ENCODE measurements around the gene PXN.
"Not testable (repeated sequence)": the region's sequence is repeated elsewhere in the genome, so short reads cannot be mapped to it uniquely, and the experiment has no call there.

Gene PXN

DNA sequence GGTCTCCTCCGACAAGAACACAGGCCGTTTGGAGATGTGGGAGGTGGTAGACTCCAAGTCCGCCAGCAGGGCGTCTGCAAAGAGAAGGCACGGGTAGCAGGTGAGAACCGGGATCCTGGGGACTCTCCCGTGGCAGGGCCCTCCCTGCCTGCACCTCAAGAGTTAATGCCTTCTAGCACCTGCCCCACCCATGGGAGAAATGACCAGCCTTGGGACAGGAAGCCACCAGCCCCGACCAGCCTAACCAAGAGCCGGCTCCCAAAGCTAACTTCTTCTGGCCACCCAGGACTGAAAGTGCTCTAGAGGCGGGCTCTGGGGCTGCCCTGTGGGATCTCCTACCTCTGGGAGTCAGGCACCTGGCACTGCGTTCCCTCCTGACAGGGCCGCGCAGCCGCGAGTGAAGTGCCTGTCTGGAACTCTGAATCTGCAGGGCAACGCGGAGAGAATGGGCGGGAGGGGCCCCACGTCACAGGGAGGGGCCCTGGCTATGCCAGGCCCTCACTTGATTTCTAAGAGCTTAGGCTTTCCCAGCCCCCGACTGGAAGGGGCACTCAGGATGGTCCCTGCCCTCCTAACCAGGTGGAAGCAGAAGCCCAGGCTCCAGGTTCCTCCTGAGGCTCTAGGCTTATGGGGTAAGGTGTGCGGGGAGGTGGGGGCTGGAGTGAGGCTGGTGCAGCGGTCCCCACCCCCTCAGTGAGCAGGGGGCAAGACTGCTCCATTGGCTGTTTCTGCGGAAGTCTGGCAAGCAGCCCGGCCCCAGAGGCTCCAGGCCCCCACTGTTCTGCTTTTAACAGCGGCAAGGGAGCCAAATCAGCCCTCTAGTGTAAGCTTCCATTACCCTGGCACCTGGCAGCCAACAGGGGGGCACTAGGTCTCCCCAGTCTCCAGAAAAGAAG is 41.0 kb downstream of the PXN start:
- no peak for DNase-seq

DNA sequence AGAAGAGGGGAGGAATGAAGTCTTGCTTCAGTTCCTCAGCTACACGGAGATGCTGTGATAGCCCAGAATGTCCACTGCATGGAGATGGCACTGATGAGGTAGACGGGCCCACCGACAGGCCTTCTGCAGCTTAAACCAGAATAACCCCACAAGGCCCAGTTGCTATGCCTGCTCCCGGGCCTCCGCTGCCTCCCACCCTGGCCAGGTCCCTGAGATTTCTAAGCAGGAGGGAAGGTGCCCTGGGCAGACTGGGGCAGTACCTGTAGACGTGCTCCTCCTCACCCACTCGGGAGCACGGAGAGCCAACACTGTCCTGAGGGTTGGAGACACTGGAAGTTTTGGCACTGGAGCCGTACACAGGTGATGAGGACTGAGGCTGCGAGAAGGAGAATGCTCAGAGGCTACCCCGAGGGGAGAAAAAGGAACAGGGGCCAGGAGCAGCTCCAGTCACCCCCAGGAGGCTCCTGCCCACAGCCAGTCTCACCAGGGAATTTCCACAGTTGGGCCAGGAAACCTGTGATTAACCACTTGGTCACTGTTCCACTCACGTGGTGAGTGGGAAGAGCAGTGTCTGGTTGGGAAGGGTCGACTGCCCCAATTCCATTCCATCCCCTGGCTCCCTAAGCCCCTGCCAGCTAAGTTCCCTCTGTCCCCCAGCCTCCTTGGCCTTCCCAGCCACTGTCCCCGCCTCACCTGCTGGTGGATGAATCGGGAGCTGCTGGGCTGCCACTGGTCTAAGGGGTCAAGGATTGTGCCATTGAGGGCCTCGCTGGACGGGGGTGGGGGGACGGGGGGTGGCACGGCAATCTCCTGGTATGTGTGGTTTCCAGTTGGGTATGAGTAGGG is 41.8 kb downstream of the PXN start:
- DNase-seq: no peak

DNA sequence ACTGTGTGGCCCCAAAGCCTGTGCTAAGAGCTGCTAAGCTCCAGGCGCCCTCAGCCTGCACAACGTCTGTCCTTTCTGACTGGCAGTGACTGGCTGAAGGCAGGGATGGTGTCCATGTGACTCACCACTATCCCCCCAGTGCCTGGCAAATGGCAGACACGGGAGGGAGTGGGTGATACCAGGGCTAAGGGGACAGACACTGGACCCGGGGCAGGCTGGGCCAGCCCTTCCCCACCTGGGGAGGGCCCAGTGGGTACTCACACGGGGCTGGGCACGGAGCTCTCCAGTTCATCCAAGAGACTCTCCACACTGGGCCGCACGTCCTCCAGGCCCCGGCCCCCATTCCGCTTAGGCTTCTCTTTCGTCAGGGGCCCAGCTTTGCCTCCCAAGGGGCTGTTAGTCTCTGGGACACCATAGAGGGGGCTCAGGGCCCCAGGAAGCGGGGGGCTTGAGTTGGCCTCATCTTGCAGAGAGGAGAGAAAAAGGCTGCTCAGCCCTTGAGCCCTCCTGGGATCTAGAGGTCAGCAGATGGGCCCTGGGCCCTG is 43.2 kb downstream of the PXN start:
- DNase-seq: no peak

DNA sequence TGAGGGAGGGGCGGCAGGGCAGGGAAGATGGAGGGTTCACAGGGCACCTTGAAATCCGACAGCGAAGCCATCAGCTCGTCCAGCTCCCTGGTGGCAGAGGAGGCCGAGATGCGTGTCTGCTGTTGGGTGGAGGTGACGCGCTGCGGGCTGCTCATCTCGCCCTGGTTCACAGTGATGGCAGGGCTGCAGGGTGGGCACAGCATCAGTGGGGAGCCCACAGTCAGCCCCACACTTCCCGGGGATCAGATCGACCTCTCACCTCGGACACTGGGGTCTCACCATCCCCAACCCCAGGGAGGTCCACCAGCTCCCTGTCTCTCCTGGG is 44.0 kb downstream of the PXN start:
- DNase-seq: no peak

DNA sequence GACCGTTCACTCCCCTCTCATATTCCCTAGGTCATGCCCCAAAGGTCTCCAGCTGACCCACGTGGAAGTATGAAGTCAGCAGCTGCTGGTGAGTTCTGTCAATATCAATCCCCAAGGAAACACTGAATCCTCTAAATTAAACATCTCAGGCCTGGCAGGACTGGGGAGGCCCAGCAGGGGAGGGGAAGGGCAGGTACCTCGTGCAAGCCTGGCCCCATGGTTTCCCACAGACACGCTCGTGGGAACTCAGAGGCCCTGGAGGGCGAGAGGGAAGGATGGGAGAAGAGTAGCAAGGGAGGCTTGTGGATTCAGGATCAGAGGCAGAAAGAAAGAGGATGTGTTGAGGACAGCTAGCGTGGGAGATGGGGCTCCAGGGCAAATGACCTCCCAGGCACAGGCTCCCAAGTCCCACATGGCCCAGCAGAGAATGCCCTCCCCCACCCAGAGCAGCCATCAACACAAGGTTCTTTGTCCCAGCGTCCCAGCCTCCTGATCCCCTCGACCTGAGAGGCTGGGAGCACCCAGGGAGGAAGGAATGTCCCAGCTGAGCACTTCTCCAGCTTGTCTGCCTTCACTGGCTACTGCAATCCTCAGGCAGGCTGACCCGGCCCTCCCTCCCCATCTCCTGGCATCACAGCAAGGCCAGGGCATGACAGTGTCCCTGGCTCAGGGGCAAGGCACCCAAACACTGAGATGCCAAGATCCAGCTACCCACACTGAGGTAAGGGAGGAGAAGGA is 44.5 kb downstream of the PXN start:
- no peak for DNase-seq

DNA sequence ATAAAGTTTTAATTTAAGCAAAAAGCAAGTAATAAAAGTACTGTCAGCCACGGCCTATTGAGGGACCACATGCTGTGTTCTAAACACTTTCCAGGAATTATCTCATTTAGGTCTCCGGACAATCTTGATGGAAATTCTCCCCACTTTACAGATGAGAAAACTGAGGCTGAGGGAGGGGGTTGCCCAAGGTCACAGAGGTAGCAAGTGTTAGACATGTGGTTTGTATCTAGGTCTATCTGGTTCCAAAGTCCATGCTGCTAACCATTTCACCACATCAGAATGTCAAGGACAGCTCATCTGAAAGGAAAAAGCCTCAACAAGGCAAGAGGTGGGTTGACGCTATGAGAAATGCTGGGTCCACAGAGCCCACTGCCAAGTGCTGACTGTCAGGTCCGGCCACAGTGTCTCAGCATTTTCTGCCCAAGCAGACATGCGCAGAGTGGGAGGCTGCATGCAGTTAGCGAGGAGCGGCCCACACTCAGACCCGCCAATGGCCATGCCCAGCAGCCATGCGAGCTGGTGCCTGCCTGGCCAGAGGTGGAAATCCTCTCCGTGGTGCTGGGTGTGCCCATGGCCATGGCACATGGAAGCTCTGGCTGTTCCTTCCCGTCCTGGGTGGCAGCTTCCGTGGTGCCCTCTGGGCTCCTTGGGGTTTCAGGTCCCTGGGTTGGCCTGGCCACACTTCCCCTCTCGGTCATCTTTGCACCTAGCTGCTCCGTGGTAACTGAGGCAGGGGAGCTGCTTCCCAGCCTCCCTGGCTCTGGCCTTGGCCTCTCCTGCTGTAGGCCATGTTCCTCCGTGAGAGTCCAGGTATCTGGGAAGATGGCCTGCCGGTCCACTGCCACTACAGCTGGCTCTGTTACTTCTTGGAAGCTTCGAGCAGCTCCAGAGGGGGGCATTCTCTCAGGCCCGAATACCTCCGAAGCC is 46.6 kb downstream of the PXN start:
- no peak for DNase-seq

DNA sequence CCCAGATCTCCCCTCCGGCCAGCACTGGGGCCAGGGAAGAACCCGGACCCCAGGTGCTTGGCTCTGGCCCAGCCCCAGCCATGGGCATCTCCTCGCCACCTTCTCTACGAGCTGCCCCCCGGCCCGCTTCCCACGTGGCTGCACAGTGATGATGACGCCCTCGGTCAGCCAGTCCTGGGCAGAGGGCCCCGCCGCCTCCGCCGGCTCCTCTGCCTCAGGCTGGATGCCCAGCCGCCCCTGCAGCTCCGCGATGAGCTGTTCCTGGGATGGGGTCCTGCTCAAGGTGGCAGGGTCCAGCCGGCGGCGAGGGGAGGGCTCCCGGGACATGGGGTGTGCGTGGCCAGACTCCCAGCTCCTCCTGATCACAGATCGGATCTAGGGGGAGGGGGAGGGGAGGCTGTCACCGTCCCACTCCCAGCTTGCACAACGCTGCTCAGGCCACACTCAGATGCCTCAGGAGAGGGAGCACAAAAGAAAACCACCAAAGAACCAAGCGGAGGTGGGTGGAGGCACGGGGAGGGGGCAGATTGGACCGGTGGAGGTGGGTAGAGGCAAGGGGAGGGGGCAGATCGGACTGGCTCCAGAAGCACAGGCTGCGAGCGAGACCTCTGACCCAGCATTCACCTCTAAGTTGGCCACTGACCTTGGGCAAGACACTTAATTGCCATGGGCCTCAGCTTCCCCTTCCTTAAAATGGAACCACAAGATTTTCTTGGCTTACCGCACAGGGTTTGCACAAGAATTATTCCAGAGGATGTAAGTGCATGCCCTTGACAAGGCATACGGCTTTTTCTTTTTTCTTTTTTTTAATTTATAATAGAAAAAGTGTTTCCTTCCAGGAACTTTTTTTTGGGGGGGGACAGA is 48.6 kb downstream of the PXN start:
- no peak for DNase-seq

DNA sequence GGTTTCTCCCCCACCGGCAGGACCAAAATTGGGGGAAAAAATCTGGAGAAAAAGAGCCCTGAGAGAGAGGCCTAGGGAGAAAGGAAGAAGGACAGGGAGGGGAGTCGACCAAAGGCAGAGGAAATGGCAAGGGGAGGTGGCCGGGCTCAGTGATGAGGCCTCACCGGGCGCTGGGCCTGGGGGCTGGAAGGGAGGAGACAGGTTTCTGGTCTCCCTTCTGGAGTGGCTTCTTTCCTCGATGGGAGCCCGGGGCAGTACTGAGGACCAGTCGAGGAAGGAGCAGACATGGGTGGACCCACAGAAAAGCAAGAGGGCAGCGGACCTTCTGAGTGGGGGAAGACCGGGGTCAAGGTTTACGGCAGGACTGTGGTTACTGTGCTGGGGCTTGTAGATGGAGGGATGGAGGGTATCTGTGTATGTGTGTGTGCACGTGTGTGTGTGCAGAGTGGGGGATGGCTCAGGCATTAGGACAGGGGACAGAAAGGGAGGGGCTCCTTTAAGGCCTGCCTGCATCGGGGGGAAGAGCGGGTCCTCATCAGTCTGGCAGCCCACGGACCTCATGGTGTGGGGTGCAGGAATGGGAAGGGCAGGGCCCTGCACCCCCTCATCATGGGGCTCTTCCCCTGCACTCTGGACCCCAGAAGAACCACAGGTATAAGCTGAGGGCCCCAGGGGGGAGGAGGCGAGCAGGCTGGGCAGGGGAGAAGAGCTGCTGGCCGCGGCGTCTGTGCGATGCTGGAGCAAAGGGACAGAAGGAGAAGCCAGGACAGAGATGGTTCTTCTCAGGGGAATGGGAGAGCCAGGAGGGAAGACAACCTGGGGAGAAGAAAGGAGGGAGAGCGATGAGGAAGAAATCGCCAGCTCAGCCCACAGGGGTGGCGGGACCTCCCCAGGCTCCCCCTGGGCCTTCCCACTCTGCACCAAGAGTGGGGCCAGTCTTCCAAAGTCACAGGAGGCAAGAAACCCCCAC is 49.5 kb downstream of the PXN start:
- no peak for DNase-seq

DNA sequence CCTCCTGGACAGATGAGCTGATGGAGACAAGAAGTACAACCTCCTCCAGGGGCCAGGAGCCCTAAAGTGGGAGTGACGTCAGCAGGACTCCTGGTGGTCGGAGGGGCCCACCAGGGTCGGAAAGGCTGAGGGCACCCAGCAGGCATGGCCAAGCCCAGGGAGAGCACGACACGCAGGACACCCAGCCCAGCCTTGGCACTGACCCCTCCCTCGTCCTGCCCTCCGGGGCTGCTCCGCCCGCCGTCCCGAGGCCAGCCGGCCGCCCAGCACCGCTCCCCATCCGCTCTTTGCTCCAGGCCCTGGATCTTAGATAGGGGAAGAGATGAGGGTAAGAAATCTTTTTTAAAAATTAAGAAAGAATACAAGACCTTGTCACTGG is 50.2 kb downstream of the PXN start:
- no peak for DNase-seq

DNA sequence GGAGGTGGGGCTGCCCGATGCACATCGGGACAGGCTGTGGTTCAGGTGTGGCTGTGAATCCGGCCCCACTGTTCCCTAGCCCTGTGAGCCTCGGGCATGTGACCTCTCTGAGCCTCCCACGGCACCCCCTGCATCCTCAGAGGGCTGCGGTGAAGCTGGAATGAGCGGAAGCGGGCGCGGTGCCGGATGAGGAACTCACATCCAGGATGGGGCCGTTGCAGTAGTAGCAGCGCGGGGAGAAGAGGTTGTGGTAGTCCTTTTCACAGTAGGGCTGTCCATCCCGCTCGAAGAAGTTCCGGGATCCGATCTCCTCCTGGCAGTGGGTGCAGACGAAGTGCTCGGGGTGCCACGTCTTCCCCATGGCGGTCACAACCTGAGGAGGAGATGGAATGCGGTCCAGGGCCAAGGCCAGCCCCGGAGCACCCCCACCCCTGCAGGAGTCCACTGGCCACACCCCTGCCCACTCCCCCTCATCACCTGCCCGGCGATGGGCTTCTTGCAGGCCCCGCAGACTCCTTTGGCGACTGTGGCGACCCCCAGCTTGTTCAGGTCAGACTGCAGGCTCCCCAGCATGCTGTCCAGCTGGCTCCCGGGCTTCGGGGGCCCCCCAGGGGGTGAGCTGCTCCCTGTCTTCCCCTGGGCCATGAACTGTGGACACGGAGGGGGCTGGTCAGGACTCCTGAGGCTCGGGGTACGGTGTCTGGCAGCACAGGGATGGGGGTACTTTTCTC is 50.7 kb downstream of the PXN start:
- DNase-seq: no peak

DNA sequence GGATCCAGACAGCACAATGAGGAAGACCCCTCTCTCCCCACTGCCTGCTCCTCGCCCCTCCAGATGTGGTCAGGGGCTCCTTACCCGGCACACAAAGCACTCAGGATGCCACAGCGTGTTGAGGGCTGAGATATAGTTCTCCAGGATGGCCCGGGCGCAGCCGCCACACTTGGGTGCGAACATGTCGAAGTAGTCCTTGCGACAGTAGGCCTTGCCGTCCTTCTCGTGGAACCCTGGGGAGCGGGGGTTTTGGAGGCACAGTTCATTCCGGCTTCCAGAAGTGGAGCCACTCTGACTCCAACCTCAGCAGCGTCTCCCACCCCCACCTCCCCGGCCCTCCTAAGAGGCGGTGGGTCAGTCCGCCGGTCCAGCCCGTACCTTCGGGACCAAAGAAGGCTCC is 51.8 kb downstream of the PXN start:
- DNase-seq: no peak

DNA sequence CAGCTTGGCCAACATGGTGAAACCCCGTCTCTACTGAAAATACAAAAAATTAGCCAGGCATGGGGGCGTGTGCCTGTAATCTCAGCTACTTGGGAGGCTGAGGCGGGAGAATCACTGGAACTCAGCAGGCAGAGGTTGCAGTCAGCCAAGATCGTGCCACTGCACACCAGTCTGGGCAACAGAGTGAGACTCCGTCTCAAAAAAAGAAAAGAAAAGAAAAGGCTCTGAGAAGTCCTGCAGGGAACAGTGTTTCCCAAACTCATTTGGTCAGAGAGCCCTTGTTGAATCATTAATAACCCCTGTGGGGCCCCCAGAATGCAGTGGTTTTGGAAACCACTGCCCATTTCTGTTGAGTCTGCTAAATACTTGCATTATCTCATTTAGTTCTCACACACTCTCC is 52.3 kb downstream of the PXN start:
- not testable (repeated sequence) for DNase-seq

DNA sequence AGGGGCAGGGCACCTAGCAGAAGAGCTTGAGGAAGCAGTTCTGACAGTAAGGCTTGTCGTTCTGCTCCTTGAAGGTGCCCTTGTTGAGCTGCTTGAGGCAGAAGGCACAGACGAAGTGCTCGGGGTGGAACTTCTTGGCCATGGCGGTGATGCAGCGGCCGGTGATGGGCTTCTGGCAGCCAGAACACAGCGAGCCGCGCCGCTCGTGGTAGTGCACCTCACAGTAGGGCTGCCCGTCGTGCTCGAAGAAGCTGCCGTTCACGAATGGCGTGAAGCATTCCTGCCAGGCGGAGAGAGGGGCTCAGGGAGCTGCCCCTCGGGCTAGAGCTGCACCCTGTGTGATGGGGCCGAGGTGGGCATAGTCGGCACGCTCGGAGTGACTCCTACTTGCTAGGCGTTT is 53.2 kb downstream of the PXN start:
- DNase-seq: no peak

DNA sequence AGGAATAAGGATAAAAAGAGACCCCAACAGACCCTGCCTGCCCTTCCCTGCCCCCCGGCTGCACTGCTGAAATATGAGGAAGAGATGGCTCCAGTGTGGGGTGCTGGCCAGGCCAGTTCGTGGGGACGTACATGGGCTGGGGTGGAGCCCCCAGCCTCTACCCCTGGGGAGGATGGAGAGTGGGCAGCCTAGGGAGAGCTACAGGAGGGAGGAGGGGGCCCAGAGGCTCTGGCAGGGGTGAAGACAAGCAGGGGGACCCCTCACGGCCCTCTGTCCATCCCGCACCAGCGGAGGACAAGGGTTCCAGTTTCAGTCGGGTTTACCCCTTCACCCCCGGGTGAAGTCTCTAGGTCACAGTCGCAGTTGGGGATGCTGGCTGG is 53.6 kb downstream of the PXN start:
- DNase-seq: no peak

DNA sequence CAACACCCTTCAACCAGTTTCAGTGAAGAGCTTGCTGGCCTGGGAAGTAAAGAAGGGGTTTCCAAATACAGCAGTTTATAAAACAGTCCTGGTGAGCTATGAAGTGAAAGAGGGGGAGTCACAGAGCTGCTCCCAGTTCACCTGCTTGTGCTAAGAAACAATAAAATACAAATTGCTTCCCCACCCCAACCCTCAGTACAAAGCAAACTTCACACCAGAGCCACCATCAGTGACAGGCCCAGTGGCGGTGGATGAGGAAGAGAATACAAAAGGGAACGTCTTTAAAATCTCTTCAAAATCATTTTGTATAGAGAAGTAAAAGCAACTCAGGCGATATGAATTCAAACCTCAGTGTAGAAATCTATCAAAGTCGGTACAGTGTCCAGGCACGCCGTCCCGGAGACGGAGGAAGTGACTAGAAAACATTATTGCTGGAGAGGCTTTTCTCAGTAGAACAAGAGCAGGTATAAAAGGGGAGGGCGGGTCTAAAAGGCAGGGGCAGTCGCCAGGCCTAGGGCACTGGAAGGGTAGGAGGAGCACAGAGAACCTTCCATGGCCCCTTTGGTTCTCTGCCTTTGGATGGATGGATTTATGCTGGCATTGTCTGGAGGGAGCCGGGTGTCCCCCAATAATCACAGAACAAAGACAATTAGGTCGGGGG is 54.2 kb downstream of the PXN start:
- DNase-seq: no peak

DNA sequence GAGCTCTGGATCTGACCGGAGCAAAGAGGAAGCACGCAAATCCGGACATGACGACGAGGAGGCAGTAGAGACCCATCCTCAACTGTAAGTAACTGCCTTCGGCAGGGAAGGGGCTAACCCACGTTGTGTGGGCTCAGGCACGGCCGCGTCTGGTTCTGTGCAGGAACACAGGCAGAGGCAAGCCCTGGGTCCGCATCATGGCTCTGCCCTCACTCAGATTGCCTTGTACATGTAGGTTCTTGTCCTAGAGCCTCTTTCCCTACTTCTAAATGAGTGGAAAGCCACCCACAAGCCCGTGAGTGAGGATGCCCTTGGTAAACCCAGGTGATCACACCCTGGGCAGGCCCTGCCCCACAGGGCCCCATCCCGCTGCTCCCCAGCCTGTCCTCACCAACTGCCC is 55.7 kb downstream of the PXN start:
- no peak for DNase-seq

DNA sequence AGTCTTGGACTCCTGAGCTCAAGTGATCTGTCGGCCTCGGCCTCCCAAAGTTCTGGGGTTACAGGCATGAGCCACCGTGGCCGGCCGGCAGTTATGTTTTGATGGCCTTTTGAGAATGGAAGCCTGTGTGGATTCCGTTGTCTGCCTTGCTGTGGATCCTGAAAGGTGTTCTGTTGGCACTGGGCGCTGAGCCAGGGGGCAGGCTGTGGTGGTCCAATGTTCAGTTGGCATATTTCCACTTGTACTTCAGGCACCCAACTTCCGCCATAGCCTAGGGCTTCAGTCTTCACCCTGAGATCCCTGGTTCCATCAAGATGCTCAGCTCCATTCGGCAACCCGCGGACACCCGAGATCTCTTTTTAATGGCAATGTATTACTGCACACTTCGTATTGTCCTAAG is 58.3 kb downstream of the PXN start:
- DNase-seq: no peak

DNA sequence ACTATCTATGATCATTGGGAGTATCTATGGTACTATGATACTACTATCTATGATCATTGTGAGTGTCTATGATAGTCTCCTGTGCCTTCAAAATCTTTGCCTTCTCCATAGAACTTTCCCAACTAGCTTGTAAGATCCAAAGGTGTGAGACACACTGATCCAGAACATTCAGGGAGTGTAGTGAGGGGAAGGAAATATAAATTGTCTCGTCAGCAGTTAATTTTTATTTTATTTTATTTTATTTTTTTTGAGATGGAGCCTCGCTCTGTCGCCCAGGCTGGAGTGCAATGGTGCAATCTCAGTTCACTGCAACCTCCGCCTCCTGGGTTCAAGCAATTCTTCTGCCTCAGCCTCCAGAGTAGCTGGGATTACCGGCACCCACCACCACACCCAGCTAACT is 58.7 kb downstream of the PXN start:
- DNase-seq: not testable (repeated sequence)

DNA sequence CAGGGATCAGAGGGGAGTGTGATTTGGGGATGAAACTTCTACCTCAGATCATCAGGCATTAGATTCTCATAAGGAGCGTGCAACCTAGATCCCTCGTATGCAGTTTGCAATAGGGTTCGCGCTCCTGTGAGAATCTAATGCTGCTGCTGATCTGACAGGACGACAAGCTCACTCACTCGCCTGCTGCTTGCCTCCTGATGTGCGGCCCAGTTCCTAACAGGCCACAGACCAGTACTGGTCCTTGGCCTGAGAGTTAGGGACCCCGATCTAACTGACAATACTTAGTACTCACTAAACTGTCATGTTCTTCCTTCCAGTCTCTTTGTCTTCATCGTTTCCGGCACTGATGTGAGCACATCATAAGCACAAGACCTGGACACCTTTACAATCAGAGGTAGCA is 59.3 kb downstream of the PXN start:
- DNase-seq: no peak
